KMS-11 (cell line): Measurements from ENCODE around the gene NECTIN4.

Source experiments
- H2AFZ ChIP-seq: fragments of 200-600 bp; sonication (generic); 2 replicates; pipeline ENCODE4 v1.6.1; 2016; ENCODE audit warnings: antibody characterized with exemption, mixed run types, low read depth
- H3K27ac ChIP-seq: fragments of 200-600 bp; sonication (generic); 2 replicates; pipeline ENCODE4 v1.6.1; 2016; ENCODE audit warnings: mild to moderate bottlenecking, mixed run types
- H3K27me3 ChIP-seq: fragments of 200-600 bp; sonication (generic); 2 replicates; pipeline ENCODE4 v1.6.1; 2017; ENCODE audit warnings: mild to moderate bottlenecking, low read depth, mixed run types, moderate library complexity; ENCODE audit not compliant: insufficient read depth
- H3K36me3 ChIP-seq: fragments of 200-600 bp; sonication (generic); 2 replicates; pipeline ENCODE4 v1.6.1; 2017; ENCODE audit warnings: mild to moderate bottlenecking, mixed run types; ENCODE audit not compliant: insufficient read depth
- H3K4me1 ChIP-seq: fragments of 200-600 bp; sonication (generic); 2 replicates; pipeline ENCODE4 v1.6.1; 2016; ENCODE audit warnings: mild to moderate bottlenecking, low read depth, mixed run types; ENCODE audit not compliant: poor library complexity, severe bottlenecking
- H3K4me2 ChIP-seq: fragments of 200-600 bp; sonication (generic); 2 replicates; pipeline ENCODE4 v1.7.0; 2016; ENCODE audit warnings: mild to moderate bottlenecking, mixed run types
- H3K4me3 ChIP-seq: fragments of 200-600 bp; sonication (generic); IDR thresholded peaks from 2 replicates; pipeline ENCODE4 v1.6.1; 2017; ENCODE audit warnings: low read depth, low read length, mixed read lengths; ENCODE audit not compliant: insufficient read depth
- H3K79me2 ChIP-seq: fragments of 200-600 bp; sonication (generic); 2 replicates; pipeline ENCODE4 v1.6.1; 2016; ENCODE audit warnings: low read depth, mixed run types; ENCODE audit not compliant: insufficient read depth
- H3K9ac ChIP-seq: fragments of 200-600 bp; sonication (generic); 2 replicates; pipeline ENCODE4 v1.6.1; 2016; ENCODE audit warnings: mild to moderate bottlenecking, mixed run types
- H4K20me1 ChIP-seq: fragments of 200-600 bp; sonication (generic); 2 replicates; pipeline ENCODE4 v1.6.1; 2016; ENCODE audit warnings: mild to moderate bottlenecking, mixed run types; ENCODE audit not compliant: insufficient read depth
- CTCF ChIP-seq: fragments of 200-600 bp; sonication (generic); conservative IDR thresholded peaks from 2 replicates; pipeline ENCODE4 v1.6.1; 2017; ENCODE audit warnings: low read depth, mild to moderate bottlenecking, antibody characterized with exemption, low read length, moderate library complexity, mixed read lengths

NECTIN4 gene

GRCh38 chr1:161091796-161092507 lies 2.6 kb upstream of the NECTIN4 start:
- H3K4me2 ChIP-seq, result no peak overlapping the region
- H3K36me3 ChIP-seq, result no peaks in the 10 kb centered on the region

GRCh38 chr1:161091093-161091492 lies 1.7 kb upstream of the NECTIN4 start:
- H3K27ac ChIP-seq, result no peak overlapping the region

More at GRCh38 chr1:161091796-161092507, 2.6 kb upstream of the NECTIN4 start:
- H3K79me2 ChIP-seq, result no peaks in the 10 kb centered on the region
- TF ChIP-seq CTCF, result no peak
- H3K27ac ChIP-seq, result no peak overlapping the region
- H2AFZ ChIP-seq, result no peak overlapping the region
- H3K9ac ChIP-seq, result no peak overlapping the region
- H3K4me1 ChIP-seq, result peaks cover 2% of the 10 kb centered on the region
- no peak overlapping the region for H3K4me3 ChIP-seq
- H4K20me1 ChIP-seq, result no peaks in the 10 kb centered on the region
- H3K27me3 ChIP-seq, result no peaks in the 10 kb centered on the region

GRCh38 chr1:161090617-161091016 lies 1.3 kb upstream of the NECTIN4 start:
- Histone ChIP-seq H3K27ac (no peak overlapping the region), H2AFZ (no peak overlapping the region), H3K36me3 (no peaks in the 10 kb centered on the region), H3K27me3 (no peaks in the 10 kb centered on the region), H3K79me2 (no peaks in the 10 kb centered on the region), H3K4me1 (no peaks in the 10 kb centered on the region), H4K20me1 (no peaks in the 10 kb centered on the region), H3K4me3 (no peak overlapping the region), H3K9ac (no peak overlapping the region), H3K4me2 (no peak overlapping the region)
- no peak; the same call in 1 of the 2 replicates for TF ChIP-seq CTCF

More at GRCh38 chr1:161091093-161091492, 1.7 kb upstream of the NECTIN4 start:
- H3K4me2 ChIP-seq, result no peak overlapping the region
- no peaks in the 10 kb centered on the region for H3K79me2 ChIP-seq
- no peaks in the 10 kb centered on the region for H3K36me3 ChIP-seq
- H3K27me3 ChIP-seq, result no peaks in the 10 kb centered on the region
- H2AFZ ChIP-seq, result no peak overlapping the region
- no peaks in the 10 kb centered on the region for H3K4me1 ChIP-seq
- no peak overlapping the region for H3K4me3 ChIP-seq
- TF ChIP-seq CTCF, result no peak
- H3K9ac ChIP-seq, result no peak overlapping the region
- no peaks in the 10 kb centered on the region for H4K20me1 ChIP-seq

- no peak overlapping the region for H3K9ac ChIP-seq
- no peaks in the 10 kb centered on the region for H4K20me1 ChIP-seq
- H3K4me2 ChIP-seq, result no peak overlapping the region
- no peak for TF ChIP-seq CTCF
- no peak overlapping the region for H3K4me3 ChIP-seq
- H3K4me1 ChIP-seq, result no peaks in the 10 kb centered on the region
- no peak overlapping the region for H2AFZ ChIP-seq
- H3K27ac ChIP-seq, result no peak overlapping the region
- no peaks in the 10 kb centered on the region for H3K79me2 ChIP-seq
- H3K27me3 ChIP-seq, result no peaks in the 10 kb centered on the region
- H3K36me3 ChIP-seq, result no peaks in the 10 kb centered on the region
Observed at GRCh38 chr1:161089938-161090337, 580 bp upstream of the NECTIN4 start.
